ENCODE data around the gene DPEP2NB. TPM values are rescaled to one million over a fixed set of nuclear protein-coding genes. Genes with fewer than 3 reads are reported as not detected.

DPEP2NB gene
- total RNA-seq, 1 donor from 2014 or later: not detected

DNA sequence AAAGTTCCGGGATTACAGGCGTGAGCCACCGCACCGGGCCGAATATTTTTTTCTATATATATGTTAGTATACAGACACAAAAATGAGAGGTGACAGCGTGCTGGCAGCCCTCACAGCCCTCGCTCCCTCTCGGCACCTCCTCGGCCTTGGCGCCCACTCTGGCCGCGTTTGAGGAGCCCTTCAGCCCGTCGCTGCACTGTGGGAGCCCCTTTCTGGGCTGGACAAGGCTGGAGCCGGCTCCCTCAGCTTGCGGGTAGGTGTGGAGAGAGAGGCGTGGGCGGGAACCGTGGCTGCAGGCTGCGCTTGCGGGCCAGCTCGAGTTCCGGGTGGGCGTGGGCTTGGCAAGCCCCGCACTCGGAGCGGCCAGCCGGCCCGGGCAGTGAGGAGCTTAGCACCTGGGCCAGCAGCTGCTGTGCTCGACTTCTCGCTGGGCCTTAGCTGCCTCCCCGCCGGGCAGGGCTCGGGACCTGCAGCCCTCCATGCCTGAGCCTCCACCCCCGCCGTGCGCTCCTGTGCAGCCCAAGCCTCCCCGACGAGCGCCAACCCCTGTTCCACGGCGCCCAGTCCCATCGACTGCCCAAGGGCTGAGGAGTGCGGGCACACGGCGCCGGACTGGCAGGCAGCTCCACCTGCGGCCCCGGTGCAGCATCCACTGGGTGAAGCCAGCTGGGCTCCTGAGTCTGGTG is 33.6 kb downstream of the DPEP2NB start:
- no peaks in the 10 kb centered on the region for H3K36me3 ChIP-seq
- H3K27ac ChIP-seq: no peak overlapping the region
- intact Hi-C loops (cut with DNase I): no loop called here
- H3K27me3 ChIP-seq: no peaks in the 10 kb centered on the region
- H3K9me3 ChIP-seq: no peaks in the 10 kb centered on the region
- no peak overlapping the region for H3K4me3 ChIP-seq
- no peak for TF ChIP-seq POLR2A (IDR thresholded peaks at IDR 0.05)
- no peak for TF ChIP-seq POLR2AphosphoS5 (IDR thresholded peaks at IDR 0.05; ENCODE audit: insufficient read depth in 1 of 2, low read depth in 1 of 2)
- TF ChIP-seq, protein P1, sequence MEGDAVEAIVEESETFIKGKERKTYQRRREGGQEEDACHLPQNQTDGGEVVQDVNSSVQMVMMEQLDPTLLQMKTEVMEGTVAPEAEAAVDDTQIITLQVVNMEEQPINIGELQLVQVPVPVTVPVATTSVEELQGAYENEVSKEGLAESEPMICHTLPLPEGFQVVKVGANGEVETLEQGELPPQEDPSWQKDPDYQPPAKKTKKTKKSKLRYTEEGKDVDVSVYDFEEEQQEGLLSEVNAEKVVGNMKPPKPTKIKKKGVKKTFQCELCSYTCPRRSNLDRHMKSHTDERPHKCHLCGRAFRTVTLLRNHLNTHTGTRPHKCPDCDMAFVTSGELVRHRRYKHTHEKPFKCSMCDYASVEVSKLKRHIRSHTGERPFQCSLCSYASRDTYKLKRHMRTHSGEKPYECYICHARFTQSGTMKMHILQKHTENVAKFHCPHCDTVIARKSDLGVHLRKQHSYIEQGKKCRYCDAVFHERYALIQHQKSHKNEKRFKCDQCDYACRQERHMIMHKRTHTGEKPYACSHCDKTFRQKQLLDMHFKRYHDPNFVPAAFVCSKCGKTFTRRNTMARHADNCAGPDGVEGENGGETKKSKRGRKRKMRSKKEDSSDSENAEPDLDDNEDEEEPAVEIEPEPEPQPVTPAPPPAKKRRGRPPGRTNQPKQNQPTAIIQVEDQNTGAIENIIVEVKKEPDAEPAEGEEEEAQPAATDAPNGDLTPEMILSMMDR (IDR thresholded peaks at IDR 0.05): no peak
- no peaks in the 10 kb centered on the region for H3K4me1 ChIP-seq
- DNase-seq (ENCODE audit: extremely low spot score in 2 of 2): no peak

DNA sequence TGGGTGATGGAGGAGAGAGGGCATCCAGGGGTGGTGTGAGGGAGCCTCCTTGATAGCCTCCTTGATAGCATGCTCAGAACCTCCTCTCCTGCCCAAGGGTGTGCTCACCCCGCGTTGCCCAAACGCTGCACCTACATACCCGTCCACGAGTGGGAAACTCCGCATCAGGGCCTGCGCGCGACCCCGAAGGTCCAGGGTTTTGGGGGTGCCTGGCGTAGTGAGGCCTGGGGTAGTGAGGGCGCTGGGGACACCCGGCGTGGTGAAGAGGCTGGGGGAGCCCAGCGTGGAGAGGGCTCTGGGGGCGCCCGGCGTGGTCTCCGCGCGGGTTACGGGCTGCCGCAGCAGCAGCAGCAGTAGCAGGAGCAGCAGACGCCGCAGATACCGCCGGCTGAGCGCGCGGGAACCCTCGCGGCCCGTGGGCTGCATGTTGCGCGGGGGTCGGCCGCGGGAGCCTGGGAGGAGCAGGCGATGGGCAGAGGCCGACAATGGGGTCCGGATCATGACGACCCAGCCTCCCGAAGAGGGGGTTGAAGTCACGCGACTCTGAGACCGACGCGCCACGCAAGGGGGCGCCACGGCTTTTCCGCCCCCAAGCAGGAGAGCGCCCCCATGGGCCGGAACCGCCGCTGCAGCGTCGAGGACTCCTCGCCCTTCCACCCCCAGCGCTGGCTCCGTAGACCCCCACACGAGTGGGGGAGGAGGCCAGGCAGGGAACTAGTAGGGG is 35.6 kb downstream of the DPEP2NB start, which contains the start of gene DPEP3:
Gene DPEP3, minus strand, starts transcription at position 545 of the 724 bp plus-strand sequence. Its CDS starts 119 bp downstream, at position 426.
- TF ChIP-seq POLR2AphosphoS5 (IDR thresholded peaks at IDR 0.05; ENCODE audit: insufficient read depth in 1 of 2, low read depth in 1 of 2): no peak
- TF ChIP-seq, protein P1 (IDR thresholded peaks at IDR 0.05): no peak
- no peak for TF ChIP-seq POLR2A (IDR thresholded peaks at IDR 0.05)

DNA sequence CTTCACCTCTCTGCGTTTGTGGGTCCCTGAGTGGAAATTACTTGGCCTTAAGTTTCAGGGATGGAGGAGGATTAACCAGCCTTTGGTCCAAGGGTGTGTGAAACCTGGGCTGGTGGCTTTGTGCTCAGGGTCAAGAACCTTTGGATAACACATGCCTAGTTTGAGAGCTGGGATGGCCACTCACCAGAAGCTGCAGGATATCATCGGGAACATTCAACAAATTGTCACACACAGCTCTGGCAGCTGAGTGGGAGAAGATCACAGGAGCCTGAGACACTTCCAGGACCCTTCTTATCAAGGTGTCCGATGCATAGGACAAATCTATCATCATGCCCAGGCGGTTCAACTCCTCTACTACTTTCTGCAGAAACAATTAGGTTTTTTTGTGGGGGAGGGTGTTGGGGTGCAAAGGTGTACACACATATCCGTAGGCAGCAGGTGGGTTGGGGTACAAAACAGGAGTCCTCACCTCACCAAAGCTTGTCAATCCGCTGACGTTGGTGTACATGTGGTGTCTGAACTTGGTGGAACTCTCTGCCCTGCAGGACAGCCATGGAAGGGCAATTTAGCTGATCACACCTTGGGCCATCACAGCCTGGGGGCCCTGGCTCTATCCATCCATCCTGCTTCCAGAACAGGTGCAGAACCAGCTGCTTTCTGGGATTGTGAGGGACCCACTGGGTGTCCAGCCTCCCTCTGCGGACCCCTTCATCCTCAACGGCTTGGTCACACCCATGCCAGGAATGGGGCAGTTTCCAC is 38.1 kb downstream of the DPEP2NB start:
- H3K27ac ChIP-seq: no peak overlapping the region
- intact Hi-C loops (cut with DNase I): no loop called here

More for the DNA sequence above, 35.6 kb downstream of the DPEP2NB start, which contains the start of gene DPEP3:
- no peaks in the 10 kb centered on the region for H3K27me3 ChIP-seq
- no peak for DNase-seq (ENCODE audit: extremely low spot score in 2 of 2)
- H3K4me1 ChIP-seq: no peaks in the 10 kb centered on the region
- H3K4me3 ChIP-seq: no peak within 1 kb of the TSS
- no peak within 1 kb of the TSS for H3K27ac ChIP-seq
- no peaks in the 10 kb centered on the region for H3K9me3 ChIP-seq
- intact Hi-C loops (cut with DNase I): no loop called here
- no peaks in the 10 kb centered on the region for H3K36me3 ChIP-seq

DNA sequence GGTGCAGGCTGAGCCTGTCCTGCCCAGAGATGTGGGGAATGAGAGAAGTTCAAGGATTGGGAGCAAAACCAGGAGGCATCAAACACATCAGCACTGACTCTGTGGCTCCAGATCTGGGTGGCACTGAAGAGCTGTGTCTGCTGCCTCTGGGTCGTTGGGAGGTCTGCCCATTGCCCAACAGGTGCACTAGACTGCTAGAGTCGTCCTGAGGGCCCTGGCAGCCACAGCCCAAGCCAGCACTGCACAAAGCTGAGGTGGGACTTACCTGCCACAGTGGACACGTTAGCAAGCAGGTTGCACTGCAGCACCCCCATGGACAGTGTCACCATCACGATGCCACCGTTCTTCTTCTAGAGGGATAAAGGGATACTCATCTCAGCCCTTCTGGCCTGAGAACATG is 38.7 kb downstream of the DPEP2NB start:
- Histone ChIP-seq H3K36me3 (no peaks in the 10 kb centered on the region), H3K4me1 (no peaks in the 10 kb centered on the region), H3K27me3 (no peaks in the 10 kb centered on the region), H3K9me3 (no peaks in the 10 kb centered on the region), H3K27ac (no peak overlapping the region), H3K4me3 (no peak overlapping the region)
- DNase-seq (ENCODE audit: extremely low spot score in 2 of 2): no peak
- intact Hi-C loops (cut with DNase I): no loop called here
- TF ChIP-seq POLR2AphosphoS5 (IDR thresholded peaks at IDR 0.05; ENCODE audit: insufficient read depth in 1 of 2, low read depth in 1 of 2) (no peak), POLR2A (IDR thresholded peaks at IDR 0.05) (no peak)
- TF ChIP-seq, protein P1 (IDR thresholded peaks at IDR 0.05): no peak

More for the DNA sequence above, 38.1 kb downstream of the DPEP2NB start:
- no peaks in the 10 kb centered on the region for H3K27me3 ChIP-seq
- no peak for DNase-seq (ENCODE audit: extremely low spot score in 2 of 2)
- H3K4me1 ChIP-seq: no peaks in the 10 kb centered on the region
- TF ChIP-seq POLR2A (IDR thresholded peaks at IDR 0.05) (no peak), POLR2AphosphoS5 (IDR thresholded peaks at IDR 0.05; ENCODE audit: insufficient read depth in 1 of 2, low read depth in 1 of 2) (no peak)
- TF ChIP-seq, protein P1 (IDR thresholded peaks at IDR 0.05): no peak
- H3K36me3 ChIP-seq: no peaks in the 10 kb centered on the region
- H3K4me3 ChIP-seq: no peak overlapping the region
- no peaks in the 10 kb centered on the region for H3K9me3 ChIP-seq
